Measurements from ENCODE around the gene PALMD. TPM values are rescaled to one million over a fixed set of nuclear protein-coding genes. Genes with fewer than 3 reads are reported as not detected.
A peak's percentile ranks its signal among the peaks of the same experiment; 100 is the strongest.

Gene PALMD
- total RNA-seq, 4 donors from 2014 or later = 64.5 to 105 (median 72.0) TPM

DNA sequence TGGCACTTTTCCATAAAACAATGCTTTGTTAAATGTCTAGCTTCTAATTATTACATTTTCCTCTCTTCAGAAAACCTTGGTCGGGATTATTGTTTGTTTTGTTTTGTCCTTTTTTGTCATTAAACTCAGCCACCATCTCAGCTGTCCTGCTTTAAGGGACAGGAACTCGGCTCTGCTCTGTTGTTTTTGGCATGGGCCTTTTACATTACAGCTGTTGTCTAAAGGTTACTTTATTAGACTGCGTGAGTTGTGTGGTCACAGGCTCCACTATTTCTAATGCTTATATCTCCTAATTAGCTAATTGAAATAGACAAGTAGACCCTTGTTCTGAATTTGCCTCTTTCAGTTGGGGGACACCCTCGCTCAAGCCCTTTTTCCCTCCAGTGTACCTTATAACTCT, 1.6 kb downstream of the PALMD start:
- peak in 1 of 2 donors; percentile 25 for TF ChIP-seq EP300 (IDR thresholded peaks at IDR 0.05)
- TF ChIP-seq, protein P1, sequence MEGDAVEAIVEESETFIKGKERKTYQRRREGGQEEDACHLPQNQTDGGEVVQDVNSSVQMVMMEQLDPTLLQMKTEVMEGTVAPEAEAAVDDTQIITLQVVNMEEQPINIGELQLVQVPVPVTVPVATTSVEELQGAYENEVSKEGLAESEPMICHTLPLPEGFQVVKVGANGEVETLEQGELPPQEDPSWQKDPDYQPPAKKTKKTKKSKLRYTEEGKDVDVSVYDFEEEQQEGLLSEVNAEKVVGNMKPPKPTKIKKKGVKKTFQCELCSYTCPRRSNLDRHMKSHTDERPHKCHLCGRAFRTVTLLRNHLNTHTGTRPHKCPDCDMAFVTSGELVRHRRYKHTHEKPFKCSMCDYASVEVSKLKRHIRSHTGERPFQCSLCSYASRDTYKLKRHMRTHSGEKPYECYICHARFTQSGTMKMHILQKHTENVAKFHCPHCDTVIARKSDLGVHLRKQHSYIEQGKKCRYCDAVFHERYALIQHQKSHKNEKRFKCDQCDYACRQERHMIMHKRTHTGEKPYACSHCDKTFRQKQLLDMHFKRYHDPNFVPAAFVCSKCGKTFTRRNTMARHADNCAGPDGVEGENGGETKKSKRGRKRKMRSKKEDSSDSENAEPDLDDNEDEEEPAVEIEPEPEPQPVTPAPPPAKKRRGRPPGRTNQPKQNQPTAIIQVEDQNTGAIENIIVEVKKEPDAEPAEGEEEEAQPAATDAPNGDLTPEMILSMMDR (IDR thresholded peaks at IDR 0.05) = no peak
- peak overlapping the region; percentile 31 to 85 (median 66) for H3K27ac ChIP-seq
- no peaks in the 10 kb centered on the region for H3K36me3 ChIP-seq
- H3K9me3 ChIP-seq = no peaks in the 10 kb centered on the region
- no peaks in the 10 kb centered on the region for H3K27me3 ChIP-seq
- H3K4me1 ChIP-seq = peaks cover 0 to 63% (median 2%) of the 10 kb centered on the region in 4 donors
- WGBS, 2 donors = 32 to 47% methylated on average over 4 of the region's 4 CpGs
- H3K4me3 ChIP-seq = peak overlapping the region; percentile 13 to 49 (median 22)
- DNase-seq (ENCODE audit: low spot score in 2 of 2) = no peak

GRCh38 chr1:99648107-99648506, 2.2 kb downstream of the PALMD start:
- 48 to 87% methylated on average over 4 of the region's 4 CpGs for WGBS, 2 donors
- peak overlapping the region; percentile 13 to 49 (median 22) for H3K4me3 ChIP-seq
- DNase-seq (ENCODE audit: low spot score in 2 of 2) = no peak

GRCh38 chr1:99650030-99650429, 4.1 kb downstream of the PALMD start:
- no peak for DNase-seq (ENCODE audit: low spot score in 2 of 2)
- H3K27ac ChIP-seq = peak overlapping the region in 2 of 4 donors; percentile 74 to 85
- WGBS, 2 donors = 41 to 53% methylated on average over 2 of the region's 2 CpGs
- H3K4me3 ChIP-seq = peak overlapping the region in 1 of 4 donors; percentile 49
- H3K27me3 ChIP-seq = no peaks in the 10 kb centered on the region
- H3K9me3 ChIP-seq = no peaks in the 10 kb centered on the region
- no peak for TF ChIP-seq POLR2A (IDR thresholded peaks at IDR 0.05)
- TF ChIP-seq EP300 (IDR thresholded peaks at IDR 0.05) = peak in 1 of 2 donors; percentile 11
- TF ChIP-seq, protein P1 (IDR thresholded peaks at IDR 0.05) = no peak
- H3K36me3 ChIP-seq = no peaks in the 10 kb centered on the region
- peaks cover 0 to 49% (median 3%) of the 10 kb centered on the region in 4 donors for H3K4me1 ChIP-seq

More at GRCh38 chr1:99648107-99648506, 2.2 kb downstream of the PALMD start:
- no peaks in the 10 kb centered on the region for H3K9me3 ChIP-seq
- H3K27me3 ChIP-seq = no peaks in the 10 kb centered on the region
- no peaks in the 10 kb centered on the region for H3K36me3 ChIP-seq
- peak overlapping the region; percentile 31 to 85 (median 66) for H3K27ac ChIP-seq
- peaks cover 0 to 63% (median 3%) of the 10 kb centered on the region in 4 donors for H3K4me1 ChIP-seq
- TF ChIP-seq, protein P1 (IDR thresholded peaks at IDR 0.05) = peak in 2 of 5 experiments; percentile 14 to 27
- TF ChIP-seq EP300 (IDR thresholded peaks at IDR 0.05) (peak in 1 of 2 donors; percentile 38), POLR2A (IDR thresholded peaks at IDR 0.05) (no peak)

GRCh38 chr1:99650773-99651437, 5.0 kb downstream of the PALMD start:
- Histone ChIP-seq H3K4me1 (peaks cover 0 to 42% (median 3%) of the 10 kb centered on the region in 4 donors), H3K27ac (peak overlapping the region; percentile 19 to 85 (median 64)), H3K27me3 (no peaks in the 10 kb centered on the region), H3K9me3 (no peaks in the 10 kb centered on the region), H3K4me3 (no peak overlapping the region), H3K36me3 (no peaks in the 10 kb centered on the region)
- WGBS, 2 donors = 30 to 34% methylated on average over 3 of the region's 3 CpGs
- TF ChIP-seq POLR2A (IDR thresholded peaks at IDR 0.05) (no peak), EP300 (IDR thresholded peaks at IDR 0.05) (no peak)
- TF ChIP-seq, protein P1 (IDR thresholded peaks at IDR 0.05) = no peak
- DNase-seq (ENCODE audit: low spot score in 2 of 2) = no peak

DNA sequence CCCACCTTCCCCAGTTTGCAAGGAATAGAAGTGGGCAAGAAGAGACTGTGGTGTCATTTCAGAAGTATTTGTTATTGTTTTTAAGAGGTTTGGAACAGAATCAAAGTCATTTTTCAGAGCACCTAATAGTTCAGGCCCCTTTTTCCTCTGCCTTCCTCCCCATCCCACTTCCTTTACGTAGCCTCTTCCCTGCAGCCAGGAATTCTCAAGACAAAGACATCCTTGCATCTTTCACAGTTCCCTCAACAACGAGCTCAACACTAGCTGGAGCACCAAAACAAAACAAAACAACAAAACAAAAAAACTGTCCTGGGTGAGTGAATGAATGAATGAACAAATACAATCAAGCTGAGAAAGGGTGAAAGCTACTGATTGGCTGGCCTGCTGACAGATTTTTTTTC, 7.0 kb downstream of the PALMD start:
- TF ChIP-seq EP300 (IDR thresholded peaks at IDR 0.05) = no peak
- TF ChIP-seq, protein P1 (IDR thresholded peaks at IDR 0.05) = no peak
- TF ChIP-seq POLR2A (IDR thresholded peaks at IDR 0.05) = no peak
- Histone ChIP-seq H3K9me3 (no peaks in the 10 kb centered on the region), H3K27ac (peak overlapping the region in 2 of 4 donors; percentile 50 to 85), H3K4me1 (peaks cover 0 to 33% (median 3%) of the 10 kb centered on the region in 4 donors), H3K4me3 (no peak overlapping the region), H3K36me3 (no peaks in the 10 kb centered on the region), H3K27me3 (no peaks in the 10 kb centered on the region)
- no peak for DNase-seq (ENCODE audit: low spot score in 2 of 2)
- 36 to 43% methylated on average over 2 of the region's 2 CpGs for WGBS, 2 donors
